Panc1 (cell line): ENCODE data around the gene GLIS1. TPM values are rescaled to one million over a fixed set of nuclear protein-coding genes. Genes with fewer than 3 reads are reported as not detected.

Source experiments
- ATAC-seq: fragments of 200-7000 bp; cut with Tn5 transposase; 2 replicates; pipeline ENCODE4 v1.9.1; 2020; ENCODE audit warnings: mild to moderate bottlenecking, moderate library complexity
- BruUV-seq: library from RNA; stranded (reverse); fragments of 400-500 nt; replicated peaks from 2 replicates; lab custom pipeline; 2021; lab: Mats Ljungman, UMichigan
- CTCF ChIA-PET: fragments of 300-600 bp; sonication (Branson Sonifier 250); formaldehyde crosslinking; loops from one replicate; lab custom pipeline; 2022; ENCODE audit warnings: antibody characterized with exemption; lab: Charles Lee
- POLR2A ChIA-PET: fragments of 300-600 bp; sonication (Branson Sonifier 250); formaldehyde crosslinking; loops from one replicate; lab custom pipeline; 2022; ENCODE audit warnings: antibody characterized with exemption; lab: Charles Lee
- DNase-seq: peaks from one replicate; pipeline ENCODE4 v3.0.0-alpha.2; 2010; ENCODE audit warnings: low read depth, low spot score
- H3K27ac ChIP-seq: 2 replicates; pipeline ENCODE4 v1.5.1; 2011; ENCODE audit warnings: mild to moderate bottlenecking, low read length, inconsistent platforms
- H3K27me3 ChIP-seq: fragments of 200-500 bp; sonication (Bioruptor generic); 2 replicates; pipeline ENCODE4 v1.6.0; 2014; ENCODE audit warnings: low read length, inconsistent platforms; ENCODE audit not compliant: control insufficient read depth, insufficient read depth
- H3K36me3 ChIP-seq: fragments of 200-500 bp; sonication (Bioruptor generic); 2 replicates; pipeline ENCODE4 v1.5.1; 2014; ENCODE audit warnings: inconsistent platforms, mild to moderate bottlenecking, low read length, moderate library complexity; ENCODE audit not compliant: control insufficient read depth, insufficient read depth
- H3K4me1 ChIP-seq: 2 replicates; pipeline ENCODE4 v1.5.1; 2011; ENCODE audit warnings: inconsistent platforms, mild to moderate bottlenecking, low read length, moderate library complexity; ENCODE audit not compliant: control insufficient read depth, insufficient read depth
- H3K4me3 ChIP-seq, 2 experiments: 2 replicates each; pipeline ENCODE4 v1.5.1; 2011 to 2012; ENCODE audit warnings: low read depth in 2 of 2, low read length in 2 of 2, mild to moderate bottlenecking in 2 of 2, inconsistent platforms in 1 of 2, moderate library complexity in 1 of 2
- H3K9me3 ChIP-seq: fragments of 200-500 bp; sonication (Bioruptor generic); 2 replicates; pipeline ENCODE4 v1.5.1; 2014; ENCODE audit warnings: low read depth, mild to moderate bottlenecking, inconsistent platforms, low read length, moderate library complexity; ENCODE audit not compliant: control insufficient read depth, insufficient read depth
- CTCF ChIP-seq: fragments of 450-650 bp; IDR thresholded peaks from 2 replicates; pipeline ENCODE4 v1.5.1; 2017; ENCODE audit warnings: mild to moderate bottlenecking
- POLR2AphosphoS5 ChIP-seq: IDR thresholded peaks from 2 replicates; pipeline ENCODE4 v1.6.1; 2012; ENCODE audit warnings: mild to moderate bottlenecking, low read depth, low read length, moderate library complexity
- REST ChIP-seq, 2 experiments: IDR thresholded peaks; 2 replicates each; pipeline ENCODE4 v1.6.1; 2011 to 2012; ENCODE audit warnings: low read depth in 2 of 2, control low read depth in 1 of 2, low read length in 1 of 2, mild to moderate bottlenecking in 1 of 2, moderate library complexity in 1 of 2; ENCODE audit not compliant: insufficient read depth in 1 of 2
- SIN3A ChIP-seq: IDR thresholded peaks from 2 replicates; pipeline ENCODE4 v1.6.1; 2012; ENCODE audit warnings: low read depth, mild to moderate bottlenecking, low read length, moderate library complexity, borderline replicate concordance; ENCODE audit not compliant: insufficient read depth
- TCF7L2 ChIP-seq: IDR thresholded peaks from 2 replicates; pipeline ENCODE4 v1.6.1; 2011; ENCODE audit warnings: mild to moderate bottlenecking, low read depth, low read length, inconsistent platforms
- in situ Hi-C: cut with HindIII; loops from 2 replicates; pipeline ENCODE4 v1.10.0; 2016; ENCODE audit warnings: low sequenced_read_pairs, low pct_unique_long_range_greater_than_20kb
- intact Hi-C: fragments of 100-400 bp; cut with micrococcal nuclease; formaldehyde crosslinking; loops from one replicate; pipeline ENCODE4 v1.10.0; 2022; ENCODE audit not compliant: unreplicated experiment
- total RNA-seq: library from RNA; stranded (reverse); gene quantifications from one replicate; pipeline ENCODE4 v1.2.1, GENCODE V29; 2021; ENCODE audit not compliant: unreplicated experiment

GLIS1 gene
- total RNA-seq, 1 experiment from 2014 or later = 0.28 TPM

DNA sequence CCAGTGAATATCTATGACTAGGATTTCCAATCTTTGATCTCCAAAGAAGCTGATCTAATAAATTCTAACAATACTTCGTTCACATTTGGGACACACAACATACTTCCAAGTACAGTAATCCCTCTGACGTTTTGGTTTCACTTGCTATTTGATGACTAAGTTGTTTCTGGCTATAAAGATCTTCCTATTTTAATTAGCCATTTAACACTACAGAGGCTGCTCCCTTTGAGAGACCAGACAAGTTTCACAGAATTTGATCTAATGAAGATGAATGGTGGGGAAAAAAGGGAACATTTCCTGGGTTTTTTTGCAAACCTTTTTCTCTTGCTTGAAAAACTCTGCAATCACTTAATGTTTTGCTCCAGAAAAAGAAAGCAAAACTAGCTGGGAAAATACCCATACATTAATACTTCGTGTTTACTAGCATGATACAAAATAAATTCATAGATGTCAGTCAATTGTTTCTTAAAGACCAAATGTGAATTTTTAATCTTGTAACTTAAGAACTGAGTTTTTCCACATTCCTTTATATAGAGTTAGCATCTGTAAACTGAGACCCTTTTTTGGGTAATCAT is 28.0 kb upstream of the GLIS1 start:
- CTCF ChIA-PET = no interaction called here
- POLR2A ChIA-PET = no interaction called here
- peaks cover 21% of the 10 kb centered on the region for H3K36me3 ChIP-seq
- H3K4me1 ChIP-seq = no peaks in the 10 kb centered on the region
- H3K27ac ChIP-seq = no peak overlapping the region
- H3K9me3 ChIP-seq = no peaks in the 10 kb centered on the region
- no peak overlapping the region for H3K4me3 ChIP-seq
- no peaks in the 10 kb centered on the region for H3K27me3 ChIP-seq
- in situ Hi-C loops (no loop called here), intact Hi-C loops (no loop called here)
- DNase-seq = no peak
- ATAC-seq = no peak
- BruUV-seq = TSS peak; percentile 46
- TF ChIP-seq SIN3A = no peak
- TF ChIP-seq CTCF = no peak
- TF ChIP-seq REST (IDR thresholded peaks at IDR 0.05; ENCODE audit: insufficient read depth in 1 of 2, low read depth in 2 of 2, low read length in 1 of 2) = no peak
- TF ChIP-seq POLR2AphosphoS5 = no peak

DNA sequence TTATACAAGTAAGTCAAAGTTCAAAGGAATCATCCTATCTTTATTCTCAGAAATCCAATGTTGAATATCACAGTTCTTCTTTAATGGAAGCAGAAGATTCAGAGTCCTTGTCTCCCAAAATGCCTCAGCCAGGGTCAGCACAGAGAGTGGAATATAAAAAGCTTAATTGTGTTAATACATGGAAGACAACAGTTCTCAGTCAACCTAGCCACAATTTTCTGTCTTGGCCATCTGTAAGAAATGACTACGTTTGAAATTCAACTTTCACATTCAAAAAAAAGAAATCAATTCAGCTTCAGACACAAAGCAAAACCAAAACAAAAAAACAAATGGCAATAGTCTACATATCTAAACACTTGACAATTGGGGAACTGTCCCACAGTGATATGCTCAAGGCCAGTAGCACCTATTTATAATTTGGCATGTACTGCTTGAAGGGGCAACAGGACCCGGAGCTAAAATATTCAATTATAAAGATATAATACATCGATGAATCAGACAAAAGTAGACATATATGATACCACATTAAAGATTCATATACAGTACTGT is 27.3 kb upstream of the GLIS1 start:
- Histone ChIP-seq H3K27me3 (no peaks in the 10 kb centered on the region), H3K36me3 (peaks cover 15% of the 10 kb centered on the region), H3K27ac (no peak overlapping the region), H3K4me1 (no peaks in the 10 kb centered on the region), H3K9me3 (no peaks in the 10 kb centered on the region), H3K4me3 (no peak overlapping the region)
- POLR2A ChIA-PET = no interaction called here
- no TSS peak for BruUV-seq
- CTCF ChIA-PET = no interaction called here
- DNase-seq = no peak
- in situ Hi-C loops (no loop called here), intact Hi-C loops (no loop called here)
- no peak for ATAC-seq
- no peak for TF ChIP-seq REST (IDR thresholded peaks at IDR 0.05; ENCODE audit: insufficient read depth in 1 of 2, low read depth in 2 of 2, low read length in 1 of 2)
- TF ChIP-seq TCF7L2 = no peak
- no peak for TF ChIP-seq POLR2AphosphoS5
- TF ChIP-seq SIN3A = no peak
